ENCODE measurements around the gene DBP. TPM values are rescaled to one million over a fixed set of nuclear protein-coding genes. Genes with fewer than 3 reads are reported as not detected.

Gene DBP
- total and polyA plus RNA-seq, 2 of the 13 experiments (the other 11 are each of a cell fraction or from before 2014, with no cell fraction given): 1.7 to 5.8 TPM

DNA sequence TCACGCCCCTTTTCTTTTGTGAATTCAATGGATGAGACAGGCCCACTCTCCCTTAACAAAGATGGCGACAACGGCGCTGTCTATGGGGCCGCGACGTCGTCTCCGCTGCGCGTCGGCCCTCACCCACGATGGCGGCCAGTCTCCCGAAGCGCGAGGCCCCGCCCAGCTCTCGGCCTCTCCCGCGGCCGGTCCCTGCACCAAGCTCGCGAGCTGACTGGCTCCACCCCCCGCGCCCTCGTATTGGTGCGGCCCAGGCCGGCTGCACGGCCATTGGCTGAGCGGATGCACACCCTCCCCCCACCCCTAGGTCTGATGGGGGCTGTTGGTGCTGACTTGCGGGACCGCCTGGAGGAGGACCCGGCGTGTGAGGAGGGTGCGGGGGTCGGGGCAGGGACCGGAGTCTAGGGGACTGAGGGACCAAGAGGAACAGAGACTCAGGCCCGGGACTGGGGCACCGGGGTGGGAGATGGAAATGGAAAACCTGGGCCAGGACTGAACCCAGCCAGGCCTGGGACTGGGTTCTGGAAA lies 13.0 kb downstream of the DBP start (continued):
- TF ChIP-seq ISX (CRISPR knock-in tag; conservative IDR thresholded peaks at IDR 0.05) (no peak), PCBP2 (optimal IDR thresholded peaks at IDR 0.05; ENCODE audit: low read depth, low read length, poor library complexity, severe bottlenecking) (no peak), ZNF782 (CRISPR knock-in tag; IDR thresholded peaks at IDR 0.05; ENCODE audit: borderline replicate concordance) (no peak), NRL (CRISPR knock-in tag; IDR thresholded peaks at IDR 0.05; ENCODE audit: borderline replicate concordance) (no peak), SYNCRIP (IDR thresholded peaks at IDR 0.05; ENCODE audit: insufficient read depth, low read depth, low read length) (no peak), ZNF331 (CRISPR knock-in tag; IDR thresholded peaks at IDR 0.05) (no peak), FOXA1 (IDR thresholded peaks at IDR 0.05) (no peak), FOXA1 (CRISPR knock-in tag; IDR thresholded peaks at IDR 0.05) (no peak), HOMEZ (CRISPR knock-in tag; IDR thresholded peaks at IDR 0.05; ENCODE audit: low read depth) (no peak), CEBPB (IDR thresholded peaks at IDR 0.05; ENCODE audit: borderline replicate concordance, low read depth, low read length) (no peak), ZNF557 (CRISPR knock-in tag; IDR thresholded peaks at IDR 0.05) (no peak), ZNF75D (CRISPR knock-in tag; IDR thresholded peaks at IDR 0.05; ENCODE audit: borderline replicate concordance) (no peak), NBN (conservative IDR thresholded peaks at IDR 0.05) (no peak), PHB2 (IDR thresholded peaks at IDR 0.05; ENCODE audit: partially characterized antibody) (no peak), ZBTB3 (CRISPR knock-in tag; IDR thresholded peaks at IDR 0.05; ENCODE audit: borderline replicate concordance, low read depth) (no peak), RBM22 (optimal IDR thresholded peaks at IDR 0.05; ENCODE audit: low read length) (no peak), MTA1 (CRISPR knock-in tag; IDR thresholded peaks at IDR 0.05; ENCODE audit: borderline replicate concordance) (no peak), CBX5 (CRISPR knock-in tag; IDR thresholded peaks at IDR 0.05; ENCODE audit: borderline replicate concordance) (no peak), NKX3-1 (CRISPR knock-in tag; IDR thresholded peaks at IDR 0.05) (no peak), ZNF570 (CRISPR knock-in tag; IDR thresholded peaks at IDR 0.05; ENCODE audit: borderline replicate concordance) (no peak), ZNF563 (CRISPR knock-in tag; IDR thresholded peaks at IDR 0.05) (no peak), ZC3H13 (CRISPR knock-in tag; IDR thresholded peaks at IDR 0.05) (no peak), ZFP62 (CRISPR knock-in tag; IDR thresholded peaks at IDR 0.05) (no peak), ZNF558 (CRISPR knock-in tag; IDR thresholded peaks at IDR 0.05; ENCODE audit: borderline replicate concordance) (no peak), HHEX (CRISPR knock-in tag; IDR thresholded peaks at IDR 0.05) (no peak), ZNF816 (CRISPR knock-in tag; IDR thresholded peaks at IDR 0.05; ENCODE audit: borderline replicate concordance) (no peak), ZNF740 (CRISPR knock-in tag; IDR thresholded peaks at IDR 0.05) (no peak), MTF2 (CRISPR knock-in tag; IDR thresholded peaks at IDR 0.05; ENCODE audit: borderline replicate concordance) (no peak), SKIL (CRISPR knock-in tag; IDR thresholded peaks at IDR 0.05; ENCODE audit: borderline replicate concordance) (no peak), GATAD1 (CRISPR knock-in tag; IDR thresholded peaks at IDR 0.05) (no peak; the same call in 1 of the 2 replicates), ZFP36L1 (CRISPR knock-in tag; IDR thresholded peaks at IDR 0.05) (no peak)

All from HepG2 (cell line).